H1 (cell line): Measurements from ENCODE around the gene THBD. TPM values are rescaled to one million over a fixed set of nuclear protein-coding genes. Genes with fewer than 3 reads are reported as not detected.

ENCODE experiments used
- EP300 ChIP-seq, 2 experiments: IDR thresholded peaks; 1 replicate in 1 of 2; 2 replicates in 1 of 2; pipeline ENCODE4 v1.6.1; 2011 to 2012; ENCODE audit warnings: low read depth in 2 of 2, low read length in 2 of 2, mild to moderate bottlenecking in 2 of 2, borderline replicate concordance in 1 of 2, inconsistent platforms in 1 of 2, moderate library complexity in 1 of 2
- JUN ChIP-seq: IDR thresholded peaks from 2 replicates; pipeline ENCODE4 v1.6.1; 2011; ENCODE audit warnings: low read depth, mild to moderate bottlenecking, improper control_type of control experiment, low read length
- SAP30 ChIP-seq: fragments of 300-600 bp; sonication (generic); IDR thresholded peaks from 2 replicates; pipeline ENCODE4 v1.7.1; 2012; ENCODE audit warnings: low read length, moderate library complexity, mild to moderate bottlenecking, inconsistent platforms; ENCODE audit not compliant: insufficient read depth, insufficient replicate concordance
- SIN3A ChIP-seq, 2 experiments: IDR thresholded peaks in 1 of 2; conservative IDR thresholded peaks in 1 of 2; 2 replicates each; pipeline ENCODE4 v1.6.1; 2011 to 2012; ENCODE audit warnings: low read length in 2 of 2, improper control_type of control experiment in 1 of 2, low read depth in 1 of 2, mild to moderate bottlenecking in 1 of 2
- ZNF274 ChIP-seq: IDR thresholded peaks from 2 replicates; pipeline ENCODE4 v1.7.0; 2012; ENCODE audit warnings: low read length, borderline replicate concordance; ENCODE audit errors: extremely low read depth
- polyA plus RNA-seq, 7 experiments: library from polyadenylated mRNA; depleted of rRNA in 3 of 7; stranded (reverse) in 5 of 7; unstranded in 2 of 7; fragments of >200 nt in 5 of 7; fragments of 200-250 nt in 2 of 7; gene quantifications; 1 replicate in 5 of 7; 2 replicates in 1 of 7; 4 replicates in 1 of 7; pipeline versions ENCODE4 v1.2.1 to v1.2.3, GENCODE V29; 2011 to 2013; ENCODE audit warnings: missing spikeins in 2 of 7, mixed read lengths in 2 of 7
- total RNA-seq: library from RNA; stranded (reverse); fragmentation: NEBNext Ultra II Directional; extraction: Animal tissue kit (Norgen Biotek cat#: 25700); gene quantifications from 2 replicates; pipeline ENCODE4 v1.2.1, GENCODE V29; 2021
- TF ChIP-seq, protein P1 (sequence below): IDR thresholded peaks from 2 replicates; pipeline ENCODE4 v1.6.1; 2011; ENCODE audit warnings: low read depth, mild to moderate bottlenecking, low read length; ENCODE audit not compliant: insufficient read depth

The THBD gene
- total and polyA plus RNA-seq, 2 of the 8 experiments (the other 6 are each of a cell fraction or from before 2014, with no cell fraction given): 0.21 to 0.43 TPM

DNA sequence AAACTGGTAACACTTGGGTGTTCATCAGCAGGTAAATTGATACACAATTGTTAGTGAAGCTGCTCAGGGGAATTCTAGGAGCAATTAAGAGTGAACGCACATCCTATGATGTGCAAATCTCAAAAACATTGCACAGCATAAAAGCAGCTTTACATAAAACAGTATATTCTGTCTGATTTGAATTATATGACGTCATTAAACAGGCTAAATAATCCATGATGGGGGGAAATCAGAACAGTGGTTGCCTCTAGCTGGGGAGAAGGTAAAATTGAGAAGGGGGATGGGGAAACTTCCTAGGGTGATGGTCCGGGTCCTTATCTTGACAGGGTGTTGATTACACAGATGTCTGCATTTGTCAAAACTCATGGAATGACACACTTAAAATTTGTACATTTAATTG is 17.3 kb upstream of the THBD start (continued):
- TF ChIP-seq, protein P1, sequence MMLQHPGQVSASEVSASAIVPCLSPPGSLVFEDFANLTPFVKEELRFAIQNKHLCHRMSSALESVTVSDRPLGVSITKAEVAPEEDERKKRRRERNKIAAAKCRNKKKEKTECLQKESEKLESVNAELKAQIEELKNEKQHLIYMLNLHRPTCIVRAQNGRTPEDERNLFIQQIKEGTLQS: no peak
- TF ChIP-seq ZNF274 (no peak), EP300 (IDR thresholded peaks at IDR 0.05; ENCODE audit: borderline replicate concordance in 1 of 2, low read depth in 2 of 2, low read length in 2 of 2) (no peak), SAP30 (no peak), JUN (no peak), SIN3A (conservative IDR thresholded peaks at IDR 0.05 in 1 of 2, IDR thresholded peaks at IDR 0.05 in 1 of 2; ENCODE audit: low read depth in 1 of 2, low read length in 2 of 2) (no peak)
